A549 (cell line): ENCODE data around the gene SKP1. TPM values are rescaled to one million over a fixed set of nuclear protein-coding genes. Genes with fewer than 3 reads are reported as not detected.

Source experiments
- ATAC-seq, 2 experiments: fragments of 200-7000 bp in 1 of 2; fragments of >200 bp in 1 of 2; cut with Nextera tagmentation in 1 of 2; cut with Tn5 transposase in 1 of 2; 3 replicates each; pipeline versions ENCODE4 v1.8.0 to v1.9.1; 2018 to 2020; ENCODE audit warnings: mild to moderate bottlenecking in 1 of 2, moderate library complexity in 1 of 2
- CTCF ChIA-PET: fragments of 300-600 bp; sonication (Branson Sonifier 250); formaldehyde crosslinking; extraction: SDS; loops from one replicate; lab custom pipeline; 2021; ENCODE audit warnings: antibody characterized with exemption, inconsistent platforms; lab: Yijun Ruan, JAX
- POLR2A ChIA-PET: fragments of 350-600 bp; formaldehyde crosslinking; extraction: SDS; loops from one replicate; lab custom pipeline; 2021; ENCODE audit warnings: antibody characterized with exemption, inconsistent platforms; lab: Yijun Ruan, JAX
- DNase-seq, 2 experiments: peaks; one replicate each; pipeline versions ENCODE4 v3.0.0 to v3.0.0-alpha.2; 2011 to 2016; ENCODE audit warnings: low read depth in 1 of 2, low spot score in 1 of 2
- FAIRE-seq: peaks from 2 replicates; lab custom pipeline; 2011; peaks lifted over from hg19 to GRCh38; lab: Jason Lieb, UNC
- H3K27ac ChIP-seq, 2 experiments: fragments of >200 bp; sonication (Bioruptor Twin); formaldehyde crosslinking; 3 replicates each; pipeline ENCODE4 v1.5.1; 2016 to 2017
- H3K4me1 ChIP-seq: fragments of >200 bp; sonication (Bioruptor Twin); formaldehyde crosslinking; 3 replicates; pipeline ENCODE4 v1.6.1; 2016
- H3K4me2 ChIP-seq: fragments of >200 bp; sonication (Bioruptor Twin); formaldehyde crosslinking; 3 replicates; pipeline ENCODE4 v1.6.1; 2016
- H3K4me3 ChIP-seq: fragments of >200 bp; sonication (Bioruptor Twin); formaldehyde crosslinking; 3 replicates; pipeline ENCODE4 v1.5.1; 2016
- H3K9me3 ChIP-seq: fragments of >200 bp; sonication (Bioruptor Twin); formaldehyde crosslinking; 3 replicates; pipeline ENCODE4 v1.6.1; 2016
- CBX2 ChIP-seq: fragments of 200-600 bp; sonication (generic); IDR thresholded peaks from 2 replicates; pipeline ENCODE4 v1.6.1; 2016; ENCODE audit warnings: low read depth, mild to moderate bottlenecking, borderline replicate concordance
- CBX8 ChIP-seq: fragments of 200-600 bp; sonication (generic); IDR thresholded peaks from 2 replicates; pipeline ENCODE4 v1.6.1; 2016
- CEBPB ChIP-seq, 2 experiments: fragments of >200 bp in 1 of 2; sonication (Bioruptor Twin) in 1 of 2; formaldehyde crosslinking in 1 of 2; IDR thresholded peaks; 2 replicates each; pipeline ENCODE4 v1.6.1; 2012 to 2016
- CHD2 ChIP-seq: fragments of 150-350 bp; IDR thresholded peaks from 2 replicates; pipeline ENCODE4 v1.6.1; 2014; ENCODE audit warnings: low read length; ENCODE audit not compliant: partially characterized antibody
- CHD4 ChIP-seq: fragments of 200-600 bp; sonication (generic); IDR thresholded peaks from 2 replicates; pipeline ENCODE4 v1.6.1; 2016; ENCODE audit warnings: antibody characterized with exemption, mild to moderate bottlenecking, borderline replicate concordance
- EHMT2 ChIP-seq: fragments of 200-600 bp; sonication (generic); IDR thresholded peaks from 2 replicates; pipeline ENCODE4 v1.6.1; 2016; ENCODE audit warnings: antibody characterized with exemption, low read depth, mild to moderate bottlenecking, moderate library complexity
- FOSB ChIP-seq: fragments of 250-450 bp; sonication (Bioruptor Pico); IDR thresholded peaks from 2 replicates; pipeline ENCODE4 v1.5.0; 2020; ENCODE audit warnings: mild to moderate bottlenecking, moderate library complexity
- FOSL2 ChIP-seq, 2 experiments: fragments of 450-650 bp in 1 of 2; fragments of >200 bp in 1 of 2; sonication (Bioruptor Twin) in 1 of 2; formaldehyde crosslinking; IDR thresholded peaks; 2 replicates each; pipeline versions ENCODE4 v1.5.0 to v1.6.1; 2016 to 2020; ENCODE audit warnings: mild to moderate bottlenecking in 1 of 2, moderate library complexity in 1 of 2
- GATA3 ChIP-seq: IDR thresholded peaks from 2 replicates; pipeline ENCODE4 v1.6.1; 2012; ENCODE audit warnings: borderline replicate concordance
- HDAC2 ChIP-seq: fragments of 200-600 bp; sonication (generic); IDR thresholded peaks from 2 replicates; pipeline ENCODE4 v1.6.1; 2016
- HES2 ChIP-seq: fragments of >200 bp; sonication (Bioruptor Twin); formaldehyde crosslinking; IDR thresholded peaks from 2 replicates; pipeline ENCODE4 v1.6.1; 2016
- HMGXB4 ChIP-seq: fragments of 250-450 bp; sonication (Bioruptor Pico); IDR thresholded peaks from 2 replicates; pipeline ENCODE4 v1.5.0; 2021; ENCODE audit warnings: mild to moderate bottlenecking, moderate library complexity, borderline replicate concordance
- HOXA7 ChIP-seq: fragments of 250-450 bp; sonication (Bioruptor Pico); IDR thresholded peaks from 2 replicates; pipeline ENCODE4 v1.5.0; 2020; ENCODE audit warnings: mild to moderate bottlenecking, moderate library complexity
- HOXB13 ChIP-seq: fragments of 250-450 bp; sonication (Bioruptor Pico); IDR thresholded peaks from 2 replicates; pipeline ENCODE4 v1.5.0; 2020; ENCODE audit warnings: low read depth, mild to moderate bottlenecking, moderate library complexity
- HOXB5 ChIP-seq: fragments of 250-450 bp; sonication (Bioruptor Pico); IDR thresholded peaks from 2 replicates; pipeline ENCODE4 v1.5.0; 2020; ENCODE audit warnings: mild to moderate bottlenecking, moderate library complexity
- JUN ChIP-seq, 2 experiments: fragments of >200 bp; sonication (Bioruptor Twin); formaldehyde crosslinking; IDR thresholded peaks; 2 replicates in 1 of 2; 3 replicates in 1 of 2; pipeline ENCODE4 v1.6.1; 2016 to 2017
- KDM5A ChIP-seq: fragments of 200-600 bp; sonication (generic); IDR thresholded peaks from 2 replicates; pipeline ENCODE4 v1.6.1; 2016; ENCODE audit warnings: antibody characterized with exemption, mild to moderate bottlenecking
- MYC ChIP-seq: IDR thresholded peaks from 2 replicates; pipeline ENCODE4 v1.6.1; 2012; ENCODE audit warnings: mild to moderate bottlenecking, inconsistent platforms, low read length, improper control_type of control experiment, borderline replicate concordance
- NFE2L2 ChIP-seq: fragments of 150-350 bp; conservative IDR thresholded peaks from 2 replicates; pipeline ENCODE4 v1.6.1; 2014; ENCODE audit warnings: low read length
- POLR2A ChIP-seq: IDR thresholded peaks from 2 replicates; pipeline ENCODE4 v1.6.1; 2012; ENCODE audit warnings: mild to moderate bottlenecking, low read length
- POLR2AphosphoS2 ChIP-seq: conservative IDR thresholded peaks from 2 replicates; pipeline ENCODE4 v1.6.1; 2012; ENCODE audit warnings: low read length, improper control_type of control experiment, inconsistent platforms
- REST ChIP-seq: fragments of 200-600 bp; sonication (generic); IDR thresholded peaks from 2 replicates; pipeline ENCODE4 v1.6.1; 2016; ENCODE audit warnings: antibody characterized with exemption, mild to moderate bottlenecking, moderate library complexity
- SMC3 ChIP-seq: fragments of >200 bp; sonication (Bioruptor Twin); formaldehyde crosslinking; IDR thresholded peaks from 3 replicates; pipeline ENCODE4 v1.6.1; 2018; ENCODE audit warnings: inconsistent platforms
- TFCP2L1 ChIP-seq: fragments of 250-450 bp; sonication (Bioruptor Pico); IDR thresholded peaks from 2 replicates; pipeline ENCODE4 v1.5.0; 2021; ENCODE audit warnings: mild to moderate bottlenecking
- TP53 ChIP-seq: fragments of 250-450 bp; sonication (Bioruptor Pico); IDR thresholded peaks from 2 replicates; pipeline ENCODE4 v1.5.0; 2021; ENCODE audit warnings: mild to moderate bottlenecking, moderate library complexity
- ZC3H11A ChIP-seq: fragments of 450-650 bp; IDR thresholded peaks from 2 replicates; pipeline ENCODE4 v1.6.1; 2014; ENCODE audit warnings: antibody characterized with exemption, mild to moderate bottlenecking
- ZFP36 ChIP-seq: fragments of 450-650 bp; IDR thresholded peaks from 2 replicates; pipeline ENCODE4 v1.6.1; 2014; ENCODE audit warnings: borderline replicate concordance; ENCODE audit not compliant: partially characterized antibody
- WGBS: methylation state at CpG from one replicate; pipeline ENCODE4 v1.1.6; 2017; ENCODE audit errors: missing lambda C conversion rate; 5-methylcytosine and 5-hydroxymethylcytosine counted together
- polyA minus RNA-seq: library from RNA; depleted of rRNA, polyadenylated mRNA; stranded (reverse); fragments of >200 nt; gene quantifications from 2 replicates; pipeline ENCODE4 v1.2.3, GENCODE V29; 2011; rRNA and poly(A)+ RNA removed
- polyA plus RNA-seq, 4 experiments: library from polyadenylated mRNA; depleted of rRNA in 3 of 4; stranded (reverse); fragments of >200 nt; fragmentation: RNase III in 1 of 4; extraction: RNeasy Plus Mini Kit Qiagen cat#74134 plus additional on column Dnase treatment in 1 of 4; gene quantifications; 2 replicates in 3 of 4; 3 replicates in 1 of 4; pipeline ENCODE4 v1.2.3, GENCODE V29; 2011 to 2017
- TF ChIP-seq, protein P1 (sequence below): fragments of 450-650 bp; IDR thresholded peaks from 2 replicates; pipeline ENCODE4 v1.6.1; 2014; ENCODE audit warnings: antibody characterized with exemption
- TF ChIP-seq, protein P2 (sequence below): fragments of 150-350 bp; IDR thresholded peaks from 2 replicates; pipeline ENCODE4 v1.6.1; 2014; ENCODE audit warnings: low read depth, mild to moderate bottlenecking, low read length
- TF ChIP-seq, protein P3 (sequence below): IDR thresholded peaks from 2 replicates; pipeline ENCODE4 v1.6.1; 2012

The SKP1 gene
- polyA plus RNA-seq (2011; rRNA removed) (608 and 776 TPM in 2 replicates), polyA plus RNA-seq (2017; fragmentation: RNase III; extraction: RNeasy Plus Mini Kit Qiagen cat#74134 plus additional on column Dnase treatment) (870 to 955 TPM (median 919 TPM) in 3 replicates), polyA minus RNA-seq (90.6 and 122 TPM in 2 replicates)
- 286 and 332 TPM in 2 replicates for polyA plus RNA-seq (2012; cell fraction: cytosol; rRNA removed)
- polyA plus RNA-seq (2012; cell fraction: nucleus; rRNA removed): 83.8 and 155 TPM in 2 replicates

GRCh38 chr5:134176511-134177368, at the start of gene SKP1:
TSS of gene SKP1 (minus strand) at chr5:134176950. CDS start at chr5:134174022, 2,928 bp downstream.
- peak within 1 kb of the TSS; percentile 94 to 98 for H3K27ac ChIP-seq
- H3K4me1 ChIP-seq: peaks cover 19% of the 10 kb centered on the region; the same call in 2 of the 3 replicates
- H3K9me3 ChIP-seq: no peaks in the 10 kb centered on the region
- ChIA-PET POLR2A (interaction anchor here (0.6 to 2.8 kb wide), 37 partner anchors 8 to 728 kb away, joined by 3 to 46 read pairs (median 5); partner anchors contain the start of genes C5orf24, PCBD2, PPP2CA and VDAC1), CTCF (interaction anchor here (0.6 to 3.7 kb wide), 9 partner anchors 14 to 532 kb away, joined by 3 to 22 read pairs (median 3); no protein-coding TSS in a partner anchor)
- no peak for FAIRE-seq
- peak; percentile 84 to 89 for ATAC-seq
- WGBS: 2% methylated on average over 35 of the region's 92 CpGs
- H3K4me3 ChIP-seq: peak within 1 kb of the TSS; percentile 89
- peak within 1 kb of the TSS; percentile 94 for H3K4me2 ChIP-seq
- peak; percentile 58 to 88 for DNase-seq
- TF ChIP-seq HOXA7 (CRISPR knock-in tag) (no peak), NFE2L2 (no peak), CBX8 (no peak; the same call in 1 of the 2 replicates), CEBPB (IDR thresholded peaks at IDR 0.05) (no peak), HES2 (no peak), REST (no peak), ZC3H11A (no peak), ZFP36 (no peak), JUN (IDR thresholded peaks at IDR 0.05) (peak; percentile 92 to 99; a peak in 4 of 5 replicates), SMC3 (no peak), TP53 (CRISPR knock-in tag) (no peak), POLR2A (peak; percentile 98), HOXB5 (no peak), CHD2 (no peak), KDM5A (no peak), FOSL2 (IDR thresholded peaks at IDR 0.05) (no peak), FOSL2 (CRISPR knock-in tag; IDR thresholded peaks at IDR 0.05) (peak; percentile 20; the same call in 1 of the 2 replicates), POLR2AphosphoS2 (no peak), FOSB (CRISPR knock-in tag) (no peak), GATA3 (0 out of 2 replicates have a peak, but pooled peaks have one; percentile 10), CHD4 (no peak), EHMT2 (no peak), HOXB13 (no peak), HDAC2 (no peak), TFCP2L1 (CRISPR knock-in tag) (no peak), CBX2 (no peak), MYC (no peak), HMGXB4 (CRISPR knock-in tag) (0 out of 2 replicates have a peak, but pooled peaks have one; percentile 46)
- TF ChIP-seq, protein P1, sequence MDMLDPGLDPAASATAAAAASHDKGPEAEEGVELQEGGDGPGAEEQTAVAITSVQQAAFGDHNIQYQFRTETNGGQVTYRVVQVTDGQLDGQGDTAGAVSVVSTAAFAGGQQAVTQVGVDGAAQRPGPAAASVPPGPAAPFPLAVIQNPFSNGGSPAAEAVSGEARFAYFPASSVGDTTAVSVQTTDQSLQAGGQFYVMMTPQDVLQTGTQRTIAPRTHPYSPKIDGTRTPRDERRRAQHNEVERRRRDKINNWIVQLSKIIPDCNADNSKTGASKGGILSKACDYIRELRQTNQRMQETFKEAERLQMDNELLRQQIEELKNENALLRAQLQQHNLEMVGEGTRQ: no peak
- TF ChIP-seq, protein P2, sequence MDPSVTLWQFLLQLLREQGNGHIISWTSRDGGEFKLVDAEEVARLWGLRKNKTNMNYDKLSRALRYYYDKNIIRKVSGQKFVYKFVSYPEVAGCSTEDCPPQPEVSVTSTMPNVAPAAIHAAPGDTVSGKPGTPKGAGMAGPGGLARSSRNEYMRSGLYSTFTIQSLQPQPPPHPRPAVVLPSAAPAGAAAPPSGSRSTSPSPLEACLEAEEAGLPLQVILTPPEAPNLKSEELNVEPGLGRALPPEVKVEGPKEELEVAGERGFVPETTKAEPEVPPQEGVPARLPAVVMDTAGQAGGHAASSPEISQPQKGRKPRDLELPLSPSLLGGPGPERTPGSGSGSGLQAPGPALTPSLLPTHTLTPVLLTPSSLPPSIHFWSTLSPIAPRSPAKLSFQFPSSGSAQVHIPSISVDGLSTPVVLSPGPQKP: no peak
- TF ChIP-seq, protein P3, sequence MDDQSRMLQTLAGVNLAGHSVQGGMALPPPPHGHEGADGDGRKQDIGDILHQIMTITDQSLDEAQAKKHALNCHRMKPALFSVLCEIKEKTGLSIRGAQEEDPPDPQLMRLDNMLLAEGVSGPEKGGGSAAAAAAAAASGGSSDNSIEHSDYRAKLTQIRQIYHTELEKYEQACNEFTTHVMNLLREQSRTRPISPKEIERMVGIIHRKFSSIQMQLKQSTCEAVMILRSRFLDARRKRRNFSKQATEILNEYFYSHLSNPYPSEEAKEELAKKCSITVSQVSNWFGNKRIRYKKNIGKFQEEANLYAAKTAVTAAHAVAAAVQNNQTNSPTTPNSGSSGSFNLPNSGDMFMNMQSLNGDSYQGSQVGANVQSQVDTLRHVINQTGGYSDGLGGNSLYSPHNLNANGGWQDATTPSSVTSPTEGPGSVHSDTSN: peak; percentile 75
